Stimulated activated CD8-positive, alpha-beta memory T cell treated with anti-CD3 and anti-CD28 coated beads, Interleukin-4, amount 100 ng/mL, for 24 hours (primary cell): ENCODE results near the gene RUNX1.
A peak's percentile ranks its signal among the peaks of the same experiment; 100 is the strongest.

Experiments
- DNase-seq: peaks from one replicate; pipeline ENCODE4 v3.0.0-alpha.2; 2020; ENCODE audit warnings: low read depth

The RUNX1 gene

GRCh38 chr21:35036465-35037383 is 12.4 kb downstream of the RUNX1 start:
- no peak for DNase-seq

GRCh38 chr21:35035581-35035980 is 13.5 kb downstream of the RUNX1 start:
- DNase-seq = no peak

GRCh38 chr21:35035116-35035515 is 14.0 kb downstream of the RUNX1 start:
- DNase-seq = no peak

- DNase-seq = no peak
These were observed 14.7 kb downstream of the RUNX1 start for GRCh38 chr21:35034203-35034926.

GRCh38 chr21:35032474-35033263 is 16.4 kb downstream of the RUNX1 start:
- no peak for DNase-seq

GRCh38 chr21:35028451-35028978 is 20.6 kb downstream of the RUNX1 start:
- DNase-seq = no peak

GRCh38 chr21:35027563-35028450 is 21.3 kb downstream of the RUNX1 start:
- no peak for DNase-seq

GRCh38 chr21:35026617-35027562 is 22.2 kb downstream of the RUNX1 start:
- peak; percentile 73 for DNase-seq

GRCh38 chr21:35026153-35026500 is 23.0 kb downstream of the RUNX1 start:
- DNase-seq = no peak

GRCh38 chr21:35025206-35026152 is 23.6 kb downstream of the RUNX1 start:
- DNase-seq = no peak

GRCh38 chr21:35024513-35024912 is 24.6 kb downstream of the RUNX1 start:
- DNase-seq = no peak

- DNase-seq = no peak
These were observed 25.1 kb downstream of the RUNX1 start for GRCh38 chr21:35024071-35024420.

- no peak for DNase-seq
These were observed 25.6 kb downstream of the RUNX1 start for GRCh38 chr21:35023396-35024070.

GRCh38 chr21:35021546-35021945 is 27.6 kb downstream of the RUNX1 start:
- no peak for DNase-seq

GRCh38 chr21:35020902-35021301 is 28.2 kb downstream of the RUNX1 start:
- DNase-seq = no peak

- no peak for DNase-seq
These were observed 28.7 kb downstream of the RUNX1 start for GRCh38 chr21:35020436-35020835.

- no peak for DNase-seq
These were observed 29.5 kb downstream of the RUNX1 start for GRCh38 chr21:35019631-35020032.

GRCh38 chr21:35017256-35017655 is 31.8 kb downstream of the RUNX1 start:
- DNase-seq = no peak
